ENCODE data around the gene IBA57. TPM values are rescaled to one million over a fixed set of nuclear protein-coding genes. Genes with fewer than 3 reads are reported as not detected.

Gene IBA57
- polyA plus RNA-seq, 1 of the 3 experiments (the other 2 are of a cell fraction), result 1.8 TPM

DNA sequence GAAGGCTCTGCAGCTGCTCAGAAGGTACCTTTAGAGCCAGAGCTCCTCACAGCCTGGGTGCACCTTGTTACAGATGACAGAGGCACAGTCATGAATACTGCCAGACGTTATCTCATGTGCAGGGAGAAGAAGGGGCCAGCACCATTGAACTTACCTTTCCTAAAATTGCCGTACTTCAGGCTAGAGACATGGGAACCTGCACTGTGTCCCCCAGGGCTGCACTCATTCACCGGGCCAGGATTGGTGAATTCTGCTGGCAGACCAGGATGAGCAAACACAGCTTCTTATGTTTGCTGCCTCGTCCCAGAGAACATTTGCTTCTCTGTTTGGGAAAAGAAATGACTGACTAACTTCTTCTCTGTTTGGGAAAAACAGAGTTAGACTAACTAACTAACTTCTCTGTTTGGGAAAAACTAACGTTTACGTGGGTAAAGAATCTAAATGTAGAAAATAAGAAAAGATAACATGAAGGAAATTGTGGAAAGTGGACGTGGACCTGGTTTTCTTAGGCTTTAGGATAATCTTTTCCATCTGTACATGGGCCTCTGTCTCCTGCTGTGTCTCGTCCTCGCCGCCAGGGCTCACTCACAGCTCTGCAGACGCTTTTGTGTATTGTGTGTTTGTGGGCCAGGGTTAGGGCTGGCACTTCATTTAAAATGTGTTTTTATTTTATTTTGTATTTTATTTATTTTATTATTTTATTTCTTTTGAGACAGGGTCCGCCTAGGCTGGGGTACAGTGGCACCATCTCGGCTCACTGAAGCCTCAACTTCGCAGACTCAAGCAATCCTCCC, 52.1 kb downstream of the IBA57 start:
- TF ChIP-seq ELF1 (IDR thresholded peaks at IDR 0.05) (no peak), RCOR1 (IDR thresholded peaks at IDR 0.05; ENCODE audit: low read length) (no peak), MXI1 (IDR thresholded peaks at IDR 0.05; ENCODE audit: low read depth, low read length) (no peak), GATA2 (CRISPR knock-in tag; IDR thresholded peaks at IDR 0.05) (no peak), CHD2 (IDR thresholded peaks at IDR 0.05; ENCODE audit: low read length, partially characterized antibody) (no peak), SIN3A (IDR thresholded peaks at IDR 0.05; ENCODE audit: borderline replicate concordance, low read depth, low read length) (no peak), POLR2AphosphoS5 (IDR thresholded peaks at IDR 0.05; ENCODE audit: low read depth, low read length) (no peak), FOSL2 (IDR thresholded peaks at IDR 0.05; ENCODE audit: borderline replicate concordance, low read depth) (no peak), EP300 (IDR thresholded peaks at IDR 0.05; ENCODE audit: borderline replicate concordance in 1 of 2, low read depth in 1 of 2, low read length in 1 of 2) (no peak), NRF1 (IDR thresholded peaks at IDR 0.05; ENCODE audit: low read depth, low read length) (no peak), FOXM1 (IDR thresholded peaks at IDR 0.05; ENCODE audit: low read depth) (no peak), JUND (IDR thresholded peaks at IDR 0.05) (no peak), MEF2A (IDR thresholded peaks at IDR 0.05; ENCODE audit: borderline replicate concordance, low read depth) (no peak)
- TF ChIP-seq, protein P1, sequence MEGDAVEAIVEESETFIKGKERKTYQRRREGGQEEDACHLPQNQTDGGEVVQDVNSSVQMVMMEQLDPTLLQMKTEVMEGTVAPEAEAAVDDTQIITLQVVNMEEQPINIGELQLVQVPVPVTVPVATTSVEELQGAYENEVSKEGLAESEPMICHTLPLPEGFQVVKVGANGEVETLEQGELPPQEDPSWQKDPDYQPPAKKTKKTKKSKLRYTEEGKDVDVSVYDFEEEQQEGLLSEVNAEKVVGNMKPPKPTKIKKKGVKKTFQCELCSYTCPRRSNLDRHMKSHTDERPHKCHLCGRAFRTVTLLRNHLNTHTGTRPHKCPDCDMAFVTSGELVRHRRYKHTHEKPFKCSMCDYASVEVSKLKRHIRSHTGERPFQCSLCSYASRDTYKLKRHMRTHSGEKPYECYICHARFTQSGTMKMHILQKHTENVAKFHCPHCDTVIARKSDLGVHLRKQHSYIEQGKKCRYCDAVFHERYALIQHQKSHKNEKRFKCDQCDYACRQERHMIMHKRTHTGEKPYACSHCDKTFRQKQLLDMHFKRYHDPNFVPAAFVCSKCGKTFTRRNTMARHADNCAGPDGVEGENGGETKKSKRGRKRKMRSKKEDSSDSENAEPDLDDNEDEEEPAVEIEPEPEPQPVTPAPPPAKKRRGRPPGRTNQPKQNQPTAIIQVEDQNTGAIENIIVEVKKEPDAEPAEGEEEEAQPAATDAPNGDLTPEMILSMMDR (IDR thresholded peaks at IDR 0.05), result no peak
- TF ChIP-seq, protein P2, sequence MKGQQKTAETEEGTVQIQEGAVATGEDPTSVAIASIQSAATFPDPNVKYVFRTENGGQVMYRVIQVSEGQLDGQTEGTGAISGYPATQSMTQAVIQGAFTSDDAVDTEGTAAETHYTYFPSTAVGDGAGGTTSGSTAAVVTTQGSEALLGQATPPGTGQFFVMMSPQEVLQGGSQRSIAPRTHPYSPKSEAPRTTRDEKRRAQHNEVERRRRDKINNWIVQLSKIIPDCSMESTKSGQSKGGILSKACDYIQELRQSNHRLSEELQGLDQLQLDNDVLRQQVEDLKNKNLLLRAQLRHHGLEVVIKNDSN (IDR thresholded peaks at IDR 0.05; ENCODE audit: borderline replicate concordance, low read depth), result no peak
- ChIA-PET POLR2A (interaction anchor here (0.6 kb wide), 1 partner anchor 10 kb away, joined by 3 read pairs; no protein-coding TSS in a partner anchor), CTCF (no interaction called here)
- H3K36me3 ChIP-seq (replicated peaks in 1 of 2; ENCODE audit: control insufficient read depth in 1 of 2, insufficient read depth in 2 of 2, low read length in 1 of 2), result peaks cover 0 to 2% of the 10 kb centered on the region in 2 experiments
- H3K9me3 ChIP-seq, result no peaks in the 10 kb centered on the region
- 91% methylated on average over 14 of the region's 14 CpGs for WGBS (ENCODE audit: low lambda C conversion rate)
- H3K4me3 ChIP-seq (ENCODE audit: low read depth in 2 of 2, low read length in 1 of 2), result no peak overlapping the region
- H4K20me1 ChIP-seq (ENCODE audit: insufficient read depth), result no peaks in the 10 kb centered on the region
- no peaks in the 10 kb centered on the region for H3F3A ChIP-seq (replicated peaks; ENCODE audit: insufficient read depth)
- DNase-seq, result no peak
- no peaks in the 10 kb centered on the region for H3K9me2 ChIP-seq
- H3K79me2 ChIP-seq (ENCODE audit: insufficient read depth), result no peaks in the 10 kb centered on the region
- H3K9ac ChIP-seq, result no peak overlapping the region
- no peak overlapping the region for H3K4me2 ChIP-seq
- H2AFZ ChIP-seq (ENCODE audit: low read depth), result no peak overlapping the region
- no peaks in the 10 kb centered on the region for H3K27me3 ChIP-seq (ENCODE audit: insufficient read depth)
- H3K27ac ChIP-seq (ENCODE audit: low read depth in 2 of 2, low read length in 1 of 2), result no peak overlapping the region
- H3K4me1 ChIP-seq (ENCODE audit: control insufficient read depth in 1 of 2, insufficient read depth in 2 of 2, low read depth in 1 of 2, low read length in 1 of 2), result peaks cover 0 to 14% of the 10 kb centered on the region in 2 experiments; a peak in 1 of 4 replicates
